T follicular helper cell (primary cell): Measurements from ENCODE around the gene VCAN.
"Not testable (repeated sequence)": the region's sequence is repeated elsewhere in the genome, so short reads cannot be mapped to it uniquely, and the experiment has no call there.

ENCODE experiments used
- DNase-seq: peaks from one replicate; pipeline ENCODE4 v3.0.0-alpha.2; 2020; ENCODE audit warnings: low read depth
- total RNA-seq, 2 experiments: gene quantifications; one replicate each; lab custom pipeline; 2026; lab: John Stamatoyannopoulos, UW

Gene VCAN
- 0 reads per million in 2 experiments for total RNA-seq

DNA sequence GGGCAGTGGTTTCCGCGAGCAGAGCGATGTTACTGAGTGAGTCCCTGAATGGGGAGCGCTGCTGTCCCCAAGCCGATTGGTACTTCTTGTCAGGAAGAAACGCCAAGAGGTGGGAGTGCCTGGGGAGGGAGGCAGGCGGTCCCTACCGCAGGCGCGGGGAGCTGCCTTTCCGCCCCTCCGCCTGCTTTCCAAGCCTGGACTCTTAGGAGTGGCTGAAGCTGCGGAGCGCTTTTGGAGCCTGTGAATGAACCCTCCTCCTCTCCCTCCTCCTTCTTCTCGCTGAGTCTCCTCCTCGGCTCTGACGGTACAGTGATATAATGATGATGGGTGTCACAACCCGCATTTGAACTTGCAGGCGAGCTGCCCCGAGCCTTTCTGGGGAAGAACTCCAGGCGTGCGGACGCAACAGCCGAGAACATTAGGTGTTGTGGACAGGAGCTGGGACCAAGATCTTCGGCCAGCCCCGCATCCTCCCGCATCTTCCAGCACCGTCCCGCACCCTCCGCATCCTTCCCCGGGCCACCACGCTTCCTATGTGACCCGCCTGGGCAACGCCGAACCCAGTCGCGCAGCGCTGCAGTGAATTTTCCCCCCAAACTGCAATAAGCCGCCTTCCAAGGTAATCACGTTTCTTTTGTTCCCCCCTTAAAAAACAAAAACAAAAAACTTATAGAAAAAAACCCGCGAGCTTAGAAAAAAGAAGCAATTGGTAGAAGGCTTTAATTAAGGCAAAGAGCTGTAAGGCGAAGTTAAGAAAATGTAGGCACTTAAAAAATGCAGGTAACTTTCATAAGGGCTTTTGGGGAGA lies at the start of gene VCAN:
VCAN (plus strand) TSS at position 340 of the 808 bp plus-strand sequence. CDS start 11,775 bp downstream, outside the sequence.
- no peak for DNase-seq

DNA sequence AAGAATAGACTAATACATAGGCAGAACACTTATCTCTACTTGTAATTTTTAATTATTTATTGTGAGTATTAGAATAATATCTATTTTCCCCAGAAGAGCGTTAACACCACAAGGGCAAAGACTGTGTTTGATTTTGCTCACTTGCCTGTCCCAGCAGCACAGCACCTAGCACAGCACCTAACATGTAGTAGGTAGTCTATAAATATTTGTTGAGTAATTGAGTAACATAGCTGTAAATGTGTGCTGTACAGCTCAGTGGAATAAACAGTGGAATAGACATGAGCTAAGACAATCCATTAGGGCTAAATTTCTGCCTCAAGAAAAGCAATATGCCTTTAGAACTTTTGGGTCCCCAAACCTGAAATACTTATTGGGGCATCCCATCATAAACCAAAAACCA lies 49.3 kb upstream of the VCAN start:
- DNase-seq: no peak

DNA sequence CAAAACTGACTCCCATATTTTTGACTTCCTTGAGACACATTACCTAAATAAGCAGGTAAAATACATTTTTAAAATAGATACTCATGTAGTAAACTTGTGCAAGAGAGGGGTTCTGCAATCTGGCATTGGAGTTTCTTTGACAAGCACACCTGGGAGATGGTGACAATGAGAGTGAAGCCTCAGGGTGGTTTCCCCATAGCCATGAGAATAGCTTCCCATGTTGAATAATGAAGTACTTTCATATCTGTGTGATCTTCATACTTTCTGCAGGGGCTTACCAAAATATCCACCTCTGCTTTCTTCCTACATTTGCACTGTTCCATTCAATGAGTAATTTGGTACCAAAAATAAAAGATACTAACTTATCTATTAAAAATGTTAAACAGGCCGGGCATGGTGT lies 44.7 kb upstream of the VCAN start:
- DNase-seq: no peak

GRCh38 chr5:83428126-83428525 lies 43.4 kb upstream of the VCAN start:
- DNase-seq: no peak

DNA sequence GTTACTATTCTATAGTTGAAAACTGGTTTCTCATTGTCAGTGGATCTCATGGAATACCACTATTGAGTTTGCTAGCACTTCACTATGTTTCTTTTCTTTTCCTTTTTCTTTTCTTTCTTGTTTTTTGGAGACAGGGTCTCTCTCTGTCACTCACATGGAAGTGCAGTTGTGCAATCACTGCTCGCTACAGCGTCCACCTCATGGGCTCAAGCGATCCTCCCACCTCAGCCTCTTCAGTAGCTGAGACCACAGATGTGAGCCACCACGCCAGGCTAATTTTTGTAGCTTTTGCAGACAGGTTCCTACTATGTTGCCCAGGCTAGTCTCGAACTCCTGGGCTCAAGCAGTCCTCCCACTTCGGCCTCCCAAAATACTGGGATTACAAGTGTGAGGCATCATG lies 42.7 kb upstream of the VCAN start:
- DNase-seq: no peak

DNA sequence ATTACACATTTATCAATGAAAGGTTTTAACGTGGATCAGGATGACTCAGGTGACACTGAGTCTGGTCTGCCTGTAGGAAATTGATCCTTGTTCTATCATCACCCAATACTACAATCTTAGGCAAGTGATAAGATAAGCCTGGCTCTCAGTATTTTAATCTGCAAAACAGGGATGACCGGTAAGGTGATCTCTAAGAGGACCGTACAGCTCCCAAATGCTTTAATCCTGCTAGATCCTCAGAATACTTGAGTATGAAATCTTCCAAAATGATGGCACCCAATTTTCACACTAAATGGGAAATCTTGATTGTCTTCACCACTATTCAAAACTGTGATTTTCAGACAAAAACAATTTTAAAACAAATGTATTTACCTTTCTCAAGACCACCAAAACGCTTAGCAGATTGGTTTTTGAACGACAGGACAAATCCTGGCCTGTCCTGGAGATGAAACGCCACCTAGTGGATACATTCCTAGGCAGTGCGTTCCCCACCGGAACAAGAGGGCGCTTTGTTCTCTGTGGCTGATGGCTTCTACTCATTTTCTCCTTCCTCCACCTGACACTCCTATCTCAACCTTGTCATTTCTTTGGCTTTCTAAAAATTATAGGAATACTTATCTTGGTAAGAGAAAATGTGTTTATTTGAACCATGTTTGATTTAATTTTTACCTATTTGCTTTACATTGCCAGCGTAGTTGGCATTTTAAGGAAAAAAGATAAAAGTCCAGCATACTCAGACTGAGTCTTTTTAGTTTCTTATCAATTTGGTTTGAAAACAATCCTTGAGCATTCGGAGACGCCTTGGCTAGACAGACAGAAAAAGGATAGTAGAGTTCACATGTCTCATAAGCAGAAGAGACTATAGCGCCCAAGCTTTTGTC lies 41.2 kb upstream of the VCAN start:
- DNase-seq: peak; percentile 27

GRCh38 chr5:83433891-83434290 lies 37.7 kb upstream of the VCAN start:
- DNase-seq: no peak

GRCh38 chr5:83434946-83435345 lies 36.6 kb upstream of the VCAN start:
- DNase-seq: no peak

DNA sequence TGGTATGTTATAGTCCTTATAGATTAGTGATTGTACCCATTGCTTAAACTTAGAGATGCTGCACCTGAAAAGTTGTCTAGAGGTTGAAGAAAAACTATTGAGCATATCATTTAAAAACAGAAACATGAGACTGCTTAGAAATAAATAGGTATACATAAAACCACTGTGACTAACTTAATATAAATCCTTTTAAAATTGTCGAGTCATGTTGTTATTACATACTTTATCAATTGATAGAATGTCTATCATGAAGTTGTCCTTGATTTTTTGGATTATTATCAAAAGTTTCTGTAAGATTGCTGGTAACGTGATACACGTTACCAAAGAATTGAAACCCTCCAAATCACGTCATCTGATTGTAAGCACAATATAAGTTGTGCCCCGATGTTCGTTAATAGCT lies 35.3 kb upstream of the VCAN start:
- no peak for DNase-seq

DNA sequence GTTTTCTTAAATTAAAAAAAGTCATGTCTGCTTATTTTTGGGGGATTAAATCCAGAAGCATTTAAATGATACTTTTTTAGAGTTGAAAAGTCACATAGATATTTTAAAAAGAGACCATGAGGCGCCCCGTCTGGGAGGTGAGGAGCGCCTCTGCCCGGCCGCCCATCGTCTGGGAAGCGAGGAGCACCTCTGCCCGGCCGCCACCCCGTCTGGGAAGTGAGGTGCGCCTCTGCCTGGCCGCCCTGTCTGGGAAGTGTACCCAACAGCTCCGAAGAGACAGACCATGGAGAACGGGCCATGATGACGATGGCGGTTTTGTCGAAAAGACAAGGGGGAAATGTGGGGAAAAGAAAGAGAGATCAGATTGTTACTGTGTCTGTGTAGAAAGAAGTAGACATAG lies 33.8 kb upstream of the VCAN start:
- not testable (repeated sequence) for DNase-seq

DNA sequence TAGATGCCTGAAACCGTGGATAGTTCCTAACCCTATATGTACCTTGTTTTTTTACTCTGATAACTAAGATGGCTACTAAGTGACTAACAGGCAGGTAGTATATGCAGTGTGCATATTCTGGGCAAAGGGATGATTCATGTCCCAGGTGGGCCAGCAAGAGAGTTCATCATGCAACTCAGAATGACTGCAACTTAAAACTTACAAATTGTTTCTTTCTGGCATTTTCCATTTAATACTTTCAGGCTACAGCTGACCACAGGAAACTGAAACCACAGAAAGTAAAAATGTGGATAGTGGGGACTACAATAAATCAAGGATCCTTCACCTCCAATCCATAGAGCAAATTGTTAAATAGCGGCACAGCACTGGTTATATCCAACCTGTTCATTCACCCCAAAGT lies 30.7 kb upstream of the VCAN start:
- no peak for DNase-seq

DNA sequence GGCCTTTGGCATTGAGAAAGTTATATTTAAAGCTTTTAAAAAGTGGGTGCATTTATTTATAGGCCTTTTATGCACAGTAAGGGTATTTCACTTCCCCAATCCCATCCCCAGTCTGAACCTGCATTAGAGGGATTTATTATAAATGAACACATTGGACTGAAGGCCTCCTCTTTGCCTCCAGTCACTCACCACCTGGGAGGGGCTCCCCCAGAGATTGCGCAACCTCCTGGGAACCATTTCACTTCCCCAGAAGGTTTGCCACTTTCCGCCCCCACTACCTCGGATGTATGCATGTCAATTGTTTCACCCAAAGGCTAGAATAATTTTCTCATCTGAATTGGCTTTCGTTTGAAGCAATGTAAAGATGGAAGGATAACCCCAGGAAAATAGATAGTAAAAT lies 29.8 kb upstream of the VCAN start:
- DNase-seq: no peak

- DNase-seq: no peak
Observed at GRCh38 chr5:83443534-83443933, 28.0 kb upstream of the VCAN start.

DNA sequence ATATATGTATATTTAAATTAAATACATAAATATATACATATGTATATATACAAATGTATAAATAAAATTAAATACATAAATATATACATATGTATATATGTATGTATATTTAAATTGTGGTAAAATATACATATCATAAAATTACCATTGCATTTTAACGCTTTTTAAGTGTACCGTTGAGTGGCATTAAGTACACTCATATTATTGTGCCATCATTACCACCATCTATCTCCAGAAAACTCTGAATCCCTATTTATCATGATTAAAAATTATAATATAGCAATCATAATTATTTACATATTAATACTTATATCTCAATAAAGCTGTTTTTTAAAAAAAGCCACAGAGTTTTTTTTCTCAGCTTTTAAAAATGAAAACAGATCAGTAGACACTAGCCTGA lies 27.1 kb upstream of the VCAN start:
- no peak for DNase-seq

DNA sequence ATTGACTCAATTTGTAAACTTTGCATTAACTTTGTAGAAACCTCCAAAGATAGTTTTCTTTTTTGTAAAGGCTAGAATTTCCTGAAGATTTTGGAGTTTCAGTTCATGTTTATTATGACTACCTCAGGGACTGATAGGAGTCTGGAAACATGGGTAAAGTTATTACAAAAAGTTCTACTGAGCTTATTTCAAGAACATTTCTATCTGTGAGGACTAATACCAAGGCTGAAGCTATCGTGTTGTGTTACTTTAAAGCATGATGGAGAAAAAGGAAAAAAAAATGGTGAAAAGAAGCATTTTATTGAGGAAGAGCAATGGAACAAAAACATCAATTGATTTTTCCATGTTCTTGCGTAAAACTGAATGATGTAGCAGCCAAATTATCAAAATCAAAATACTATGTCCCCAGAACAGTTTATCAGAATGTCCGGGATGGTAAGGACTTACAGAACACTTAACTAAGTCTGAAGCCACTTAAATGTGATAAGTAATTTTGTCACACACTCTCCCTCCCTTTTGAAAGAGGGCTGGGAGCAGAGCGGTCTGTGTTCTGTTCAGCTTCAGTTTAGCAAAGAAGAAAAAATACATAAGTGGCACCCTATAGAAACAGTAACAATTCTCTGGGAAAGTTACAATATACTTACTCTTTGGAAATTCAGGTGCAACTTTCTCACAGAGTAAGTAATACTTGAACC lies 25.1 kb upstream of the VCAN start:
- no peak for DNase-seq

- DNase-seq: no peak
Observed at GRCh38 chr5:83447533-83447932, 24.0 kb upstream of the VCAN start.

DNA sequence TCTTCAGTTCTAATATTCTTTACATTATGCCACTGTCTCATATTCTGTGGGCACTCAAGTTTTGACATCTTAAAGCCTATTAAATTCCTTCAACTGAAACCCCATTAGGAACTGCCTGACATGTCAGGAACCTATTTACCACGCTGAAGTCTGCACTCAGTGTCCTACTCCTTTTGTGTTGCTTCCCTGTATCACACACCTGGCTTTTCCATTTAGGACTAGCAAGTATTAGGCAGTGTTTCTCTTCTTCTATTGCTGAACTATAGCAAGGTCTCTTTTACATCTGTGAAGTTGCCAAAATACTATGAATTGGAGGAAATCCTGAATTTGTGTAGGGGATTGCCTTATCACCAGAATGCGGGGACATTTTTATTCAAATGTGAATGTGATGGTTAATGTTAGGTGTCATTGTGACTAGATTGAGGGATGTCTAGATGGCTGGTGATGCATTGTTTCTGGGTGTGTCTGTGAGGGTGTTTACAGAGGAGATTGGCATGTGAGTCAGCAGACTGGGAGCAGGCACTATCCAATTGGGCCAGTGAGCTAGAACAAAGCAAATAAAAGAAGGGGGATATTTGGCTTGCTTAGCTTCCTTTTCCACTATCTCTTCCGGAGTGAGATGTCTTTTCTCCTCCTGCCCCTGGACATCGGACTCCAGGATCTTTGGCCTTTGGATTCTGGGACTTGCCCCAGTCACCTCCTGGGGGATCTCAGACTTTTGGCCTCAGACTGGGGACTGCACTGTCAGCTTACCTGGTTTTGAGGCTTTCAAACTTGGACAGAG lies 21.2 kb upstream of the VCAN start:
- DNase-seq: no peak

DNA sequence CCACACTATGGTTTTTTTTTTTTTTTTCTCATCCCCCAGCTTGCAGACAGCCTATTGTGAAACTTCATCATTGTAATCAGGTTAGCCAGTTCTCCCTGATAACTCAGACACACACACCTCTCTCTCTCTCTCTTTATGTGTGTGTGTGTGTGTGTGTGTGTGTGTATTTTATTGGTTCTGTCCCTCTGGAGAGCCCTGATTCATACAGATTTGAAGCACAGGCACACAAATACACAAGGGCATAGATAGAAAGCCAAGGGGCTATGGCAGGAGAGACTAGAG lies 20.6 kb upstream of the VCAN start:
- DNase-seq: no peak

DNA sequence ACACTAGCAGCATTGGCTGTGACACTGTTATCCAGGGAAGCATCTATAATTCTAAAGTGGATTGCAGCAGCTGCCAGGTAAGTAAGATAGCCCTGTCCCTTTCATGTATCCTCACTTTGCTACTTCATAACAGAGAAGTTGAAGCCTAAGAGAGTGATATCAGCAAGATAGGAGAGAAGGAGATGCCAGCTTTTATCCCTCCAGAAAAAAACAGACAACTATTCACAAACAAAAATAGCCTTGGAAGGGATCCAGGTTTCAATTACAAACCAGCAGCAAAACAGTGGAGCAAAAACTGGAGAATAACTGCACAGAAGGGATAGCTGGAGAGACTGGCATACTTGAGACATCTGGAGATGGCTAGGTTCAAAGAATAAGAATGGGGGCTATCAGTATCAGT lies 19.6 kb upstream of the VCAN start:
- no peak for DNase-seq

DNA sequence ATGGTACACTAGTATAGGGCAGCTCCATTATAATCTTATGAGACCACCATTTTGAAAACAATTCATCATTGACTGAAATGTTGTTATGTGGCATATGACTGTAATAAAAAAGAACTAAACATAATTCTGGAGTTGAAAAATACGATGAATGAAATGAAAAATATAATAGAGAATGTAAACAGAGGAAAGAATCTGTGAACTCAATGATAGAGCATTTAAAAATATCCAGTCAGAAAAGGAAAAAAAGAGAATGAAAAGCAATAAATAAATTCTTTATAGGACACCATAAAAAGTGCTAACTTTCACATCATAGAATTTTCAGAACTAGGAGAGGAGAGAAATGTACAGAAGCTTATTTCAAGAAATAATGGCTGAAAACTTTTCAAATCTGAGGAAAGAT lies 17.6 kb upstream of the VCAN start:
- DNase-seq: no peak

DNA sequence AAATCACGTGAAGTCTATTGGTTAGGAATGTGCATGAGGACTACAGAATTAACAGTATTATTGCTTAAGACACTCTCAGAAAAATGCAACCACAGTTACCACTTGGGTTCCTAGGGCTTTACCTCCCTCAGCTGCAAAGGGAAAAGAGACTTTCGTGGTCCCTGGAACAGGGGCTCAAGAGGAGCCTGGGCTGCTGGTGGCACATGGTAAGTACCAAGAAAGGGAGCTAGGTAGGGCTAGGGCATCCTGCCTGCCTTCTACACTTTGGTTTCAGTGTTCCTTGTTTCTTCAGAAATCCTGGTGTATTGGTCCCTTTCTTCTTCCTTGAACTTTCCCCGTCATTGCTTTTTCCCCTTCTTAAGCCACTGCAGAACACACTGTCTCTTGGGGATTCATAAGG lies 7.3 kb upstream of the VCAN start:
- DNase-seq: no peak
